Loucy (cell line): Measurements from ENCODE around the gene TNIP3.

ENCODE experiments used
- H2AFZ ChIP-seq: fragments of 200-600 bp; sonication (generic); 2 replicates; pipeline ENCODE4 v1.6.0; 2016; ENCODE audit warnings: antibody characterized with exemption, mild to moderate bottlenecking, low read length, moderate library complexity
- H3F3A ChIP-seq: fragments of 200-600 bp; 2 replicates; pipeline ENCODE4 v1.6.0; 2016; ENCODE audit warnings: antibody characterized with exemption, low read depth, mild to moderate bottlenecking
- H3K27me3 ChIP-seq: fragments of 200-600 bp; sonication (generic); 2 replicates; pipeline ENCODE4 v1.6.1; 2014; ENCODE audit warnings: low read length, mild to moderate bottlenecking; ENCODE audit not compliant: insufficient read depth, poor library complexity, severe bottlenecking
- H3K36me3 ChIP-seq: fragments of 200-600 bp; sonication (generic); 2 replicates; pipeline ENCODE4 v1.6.1; 2016; ENCODE audit warnings: low read length; ENCODE audit not compliant: insufficient read depth
- H3K4me1 ChIP-seq: fragments of 200-600 bp; sonication (generic); 2 replicates; pipeline ENCODE4 v1.5.1; 2014; ENCODE audit warnings: low read length, mild to moderate bottlenecking; ENCODE audit not compliant: insufficient read depth, poor library complexity, severe bottlenecking
- H3K4me2 ChIP-seq: fragments of 200-600 bp; sonication (generic); 2 replicates; pipeline ENCODE4 v1.6.0; 2014; ENCODE audit warnings: antibody characterized with exemption, low read length, low read depth, mild to moderate bottlenecking; ENCODE audit not compliant: poor library complexity, severe bottlenecking
- H3K4me3 ChIP-seq: fragments of 200-600 bp; sonication (generic); 2 replicates; pipeline ENCODE4 v1.5.1; 2014; ENCODE audit warnings: low read length, mild to moderate bottlenecking, mixed read lengths; ENCODE audit not compliant: poor library complexity, severe bottlenecking
- H3K79me2 ChIP-seq: fragments of 200-600 bp; sonication (generic); 2 replicates; pipeline ENCODE4 v1.6.1; 2014; ENCODE audit warnings: low read length; ENCODE audit not compliant: insufficient read depth
- H3K9ac ChIP-seq: fragments of 200-600 bp; sonication (generic); 2 replicates; pipeline ENCODE4 v1.6.0; 2014; ENCODE audit warnings: mild to moderate bottlenecking, low read depth, low read length, moderate library complexity; ENCODE audit not compliant: poor library complexity, severe bottlenecking
- H3K9me2 ChIP-seq: fragments of 200-600 bp; sonication (generic); replicated peaks from 2 replicates; pipeline ENCODE4 v1.6.1; 2016; ENCODE audit warnings: low read depth, low read length, mixed read lengths
- H3K9me3 ChIP-seq: fragments of 200-600 bp; sonication (generic); 2 replicates; pipeline ENCODE4 v1.6.1; 2014; ENCODE audit warnings: mild to moderate bottlenecking, antibody characterized with exemption, low read length, low read depth; ENCODE audit not compliant: insufficient read depth
- H4K20me1 ChIP-seq: fragments of 200-600 bp; sonication (generic); 2 replicates; pipeline ENCODE4 v1.6.0; 2014; ENCODE audit warnings: antibody characterized with exemption, low read length, mild to moderate bottlenecking; ENCODE audit not compliant: insufficient read depth, poor library complexity, severe bottlenecking
- EZH2phosphoT487 ChIP-seq: fragments of 200-600 bp; IDR thresholded peaks from 2 replicates; pipeline ENCODE4 v1.6.1; 2018; ENCODE audit warnings: antibody characterized with exemption, mild to moderate bottlenecking, moderate library complexity, borderline replicate concordance
- TF ChIP-seq, protein P1 (sequence below): fragments of 200-600 bp; sonication (generic); conservative IDR thresholded peaks from 2 replicates; pipeline ENCODE4 v1.5.1; 2014; ENCODE audit warnings: mild to moderate bottlenecking, antibody characterized with exemption, low read length

The TNIP3 gene

GRCh38 chr4:121148000-121148399, 16.1 kb downstream of the TNIP3 start:
- Histone ChIP-seq H2AFZ (no peak overlapping the region), H3K4me1 (no peaks in the 10 kb centered on the region), H4K20me1 (no peaks in the 10 kb centered on the region), H3K4me2 (no peak overlapping the region), H3F3A (no peaks in the 10 kb centered on the region), H3K4me3 (no peak overlapping the region), H3K79me2 (no peaks in the 10 kb centered on the region), H3K36me3 (no peaks in the 10 kb centered on the region), H3K9me2 (no peaks in the 10 kb centered on the region), H3K27me3 (no peaks in the 10 kb centered on the region), H3K9ac (no peak overlapping the region), H3K9me3 (no peaks in the 10 kb centered on the region)
- no peak for TF ChIP-seq EZH2phosphoT487
- TF ChIP-seq, protein P1, sequence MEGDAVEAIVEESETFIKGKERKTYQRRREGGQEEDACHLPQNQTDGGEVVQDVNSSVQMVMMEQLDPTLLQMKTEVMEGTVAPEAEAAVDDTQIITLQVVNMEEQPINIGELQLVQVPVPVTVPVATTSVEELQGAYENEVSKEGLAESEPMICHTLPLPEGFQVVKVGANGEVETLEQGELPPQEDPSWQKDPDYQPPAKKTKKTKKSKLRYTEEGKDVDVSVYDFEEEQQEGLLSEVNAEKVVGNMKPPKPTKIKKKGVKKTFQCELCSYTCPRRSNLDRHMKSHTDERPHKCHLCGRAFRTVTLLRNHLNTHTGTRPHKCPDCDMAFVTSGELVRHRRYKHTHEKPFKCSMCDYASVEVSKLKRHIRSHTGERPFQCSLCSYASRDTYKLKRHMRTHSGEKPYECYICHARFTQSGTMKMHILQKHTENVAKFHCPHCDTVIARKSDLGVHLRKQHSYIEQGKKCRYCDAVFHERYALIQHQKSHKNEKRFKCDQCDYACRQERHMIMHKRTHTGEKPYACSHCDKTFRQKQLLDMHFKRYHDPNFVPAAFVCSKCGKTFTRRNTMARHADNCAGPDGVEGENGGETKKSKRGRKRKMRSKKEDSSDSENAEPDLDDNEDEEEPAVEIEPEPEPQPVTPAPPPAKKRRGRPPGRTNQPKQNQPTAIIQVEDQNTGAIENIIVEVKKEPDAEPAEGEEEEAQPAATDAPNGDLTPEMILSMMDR, result no peak

DNA sequence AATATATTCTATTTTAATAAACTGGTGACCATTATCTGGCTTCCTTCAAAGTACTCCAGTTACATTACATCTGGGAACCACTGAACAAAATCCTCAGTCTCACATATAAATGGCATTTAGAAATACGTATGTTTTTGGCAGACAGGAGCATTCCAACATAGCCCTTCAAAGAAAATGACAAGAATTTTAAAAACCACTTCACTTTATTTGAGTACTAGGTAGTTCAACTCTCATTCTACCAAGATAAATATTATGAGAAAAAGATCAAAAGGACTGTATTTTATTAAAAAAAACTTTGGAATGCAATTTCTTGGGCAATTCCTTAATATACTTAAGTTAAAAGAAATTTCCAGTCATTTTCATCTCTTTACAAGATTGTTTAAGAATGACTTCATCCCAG, 17.6 kb downstream of the TNIP3 start:
- H3K4me1 ChIP-seq, result no peaks in the 10 kb centered on the region
- no peaks in the 10 kb centered on the region for H3K79me2 ChIP-seq
- no peak overlapping the region for H3K4me2 ChIP-seq
- no peaks in the 10 kb centered on the region for H3K36me3 ChIP-seq
- H3K9ac ChIP-seq, result no peak overlapping the region
- no peaks in the 10 kb centered on the region for H3K9me2 ChIP-seq
- no peaks in the 10 kb centered on the region for H3K27me3 ChIP-seq
- H3K4me3 ChIP-seq, result no peak overlapping the region
- H2AFZ ChIP-seq, result no peak overlapping the region
- no peaks in the 10 kb centered on the region for H3F3A ChIP-seq
- TF ChIP-seq EZH2phosphoT487, result no peak
- TF ChIP-seq, protein P1, result no peak
- H3K9me3 ChIP-seq, result no peaks in the 10 kb centered on the region
- H4K20me1 ChIP-seq, result no peaks in the 10 kb centered on the region

DNA sequence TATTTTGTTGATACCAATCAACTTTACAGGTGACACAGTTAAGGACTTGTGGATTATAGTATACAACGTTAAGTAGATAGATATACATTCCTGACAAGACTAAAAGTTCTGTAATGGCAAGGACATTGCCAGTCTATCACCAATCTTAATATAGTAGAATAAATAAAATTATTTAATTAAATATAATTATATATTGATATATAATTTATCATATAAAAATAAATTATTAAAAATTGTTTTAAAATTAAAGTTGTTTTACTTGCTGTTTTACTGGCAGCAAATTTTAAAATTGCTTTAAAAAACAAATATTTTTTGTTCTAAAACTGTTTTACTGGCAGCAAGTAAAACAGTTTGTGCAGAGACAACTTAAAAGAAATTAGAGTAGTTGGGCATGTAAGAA, 18.7 kb downstream of the TNIP3 start:
- H2AFZ ChIP-seq, result no peak overlapping the region
- no peaks in the 10 kb centered on the region for H3K79me2 ChIP-seq
- H4K20me1 ChIP-seq, result no peaks in the 10 kb centered on the region
- no peaks in the 10 kb centered on the region for H3K4me1 ChIP-seq
- H3K36me3 ChIP-seq, result no peaks in the 10 kb centered on the region
- no peaks in the 10 kb centered on the region for H3K9me3 ChIP-seq
- H3K4me3 ChIP-seq, result no peak overlapping the region
- no peak overlapping the region for H3K9ac ChIP-seq
- no peak overlapping the region for H3K4me2 ChIP-seq
- H3K27me3 ChIP-seq, result no peaks in the 10 kb centered on the region
- no peak for TF ChIP-seq EZH2phosphoT487
- TF ChIP-seq, protein P1, result no peak
- H3K9me2 ChIP-seq, result no peaks in the 10 kb centered on the region
- no peaks in the 10 kb centered on the region for H3F3A ChIP-seq
